GM20431 (cell line): ENCODE data around the gene MBNL2.

ENCODE experiments used
- in situ Hi-C: fragments of 300-500 bp; cut with MseI, MboI; formaldehyde crosslinking; loops from one replicate; pipeline ENCODE4 v1.15.0; 2020; ENCODE audit warnings: low sequenced_read_pairs; ENCODE audit not compliant: unreplicated experiment

The MBNL2 gene

GRCh38 chr13:97317933-97318332 is 95.8 kb downstream of the MBNL2 start:
- in situ Hi-C loops = no loop called here

DNA sequence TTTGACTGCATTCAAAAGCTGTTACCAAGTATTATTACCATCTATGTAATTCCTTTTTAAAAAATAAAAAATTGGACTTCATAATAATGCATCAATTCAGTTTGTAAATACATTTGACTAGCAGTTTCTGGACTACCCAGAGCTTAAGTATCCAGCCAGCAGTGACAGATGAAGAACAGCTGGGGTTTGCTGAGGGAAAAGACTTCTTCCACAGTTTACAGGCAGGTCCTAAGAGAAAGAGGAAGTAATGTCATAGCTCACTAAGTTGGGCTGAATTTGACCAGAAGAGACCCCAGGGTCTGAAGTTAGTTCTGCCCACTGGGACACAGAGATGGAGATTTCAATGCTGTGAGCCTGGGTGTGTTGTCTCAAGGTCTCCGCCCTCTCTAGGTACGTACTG is 96.4 kb downstream of the MBNL2 start:
- in situ Hi-C loops = no loop called here

- in situ Hi-C loops = no loop called here
Measured at GRCh38 chr13:97319113-97319720, 97.1 kb downstream of the MBNL2 start.

GRCh38 chr13:97321101-97321500 is 99.0 kb downstream of the MBNL2 start:
- in situ Hi-C loops = no loop called here

- in situ Hi-C loops = no loop called here
Measured at GRCh38 chr13:97321616-97322321, 99.6 kb downstream of the MBNL2 start.

DNA sequence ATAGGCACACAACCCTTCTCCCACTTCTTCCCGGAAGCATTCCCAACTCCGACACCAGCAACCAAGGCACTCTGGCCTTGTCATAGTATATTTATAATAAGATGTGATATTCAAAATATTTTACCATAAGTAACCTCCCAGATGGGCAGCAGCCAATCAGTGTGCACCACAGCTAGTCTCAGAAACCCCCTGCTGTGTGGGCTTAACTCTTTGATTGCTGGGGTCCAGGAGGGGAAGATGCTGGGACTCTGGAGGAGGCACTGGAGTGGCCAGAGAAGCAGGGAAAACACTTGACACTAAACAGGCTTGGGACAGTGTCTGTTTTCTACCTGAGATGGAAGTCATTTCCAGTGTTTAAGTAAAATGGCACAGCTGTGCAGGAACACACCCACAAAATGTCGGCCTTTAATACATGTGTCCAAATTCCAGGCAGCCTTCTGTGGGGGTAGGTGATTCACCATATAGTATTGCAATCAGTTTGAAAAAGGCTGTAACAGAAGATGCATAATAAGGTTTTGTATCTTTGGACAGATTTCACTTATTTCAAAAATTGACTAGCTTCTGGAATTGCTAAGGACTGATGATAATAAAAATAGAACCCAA is 100.7 kb downstream of the MBNL2 start:
- in situ Hi-C loops = no loop called here

DNA sequence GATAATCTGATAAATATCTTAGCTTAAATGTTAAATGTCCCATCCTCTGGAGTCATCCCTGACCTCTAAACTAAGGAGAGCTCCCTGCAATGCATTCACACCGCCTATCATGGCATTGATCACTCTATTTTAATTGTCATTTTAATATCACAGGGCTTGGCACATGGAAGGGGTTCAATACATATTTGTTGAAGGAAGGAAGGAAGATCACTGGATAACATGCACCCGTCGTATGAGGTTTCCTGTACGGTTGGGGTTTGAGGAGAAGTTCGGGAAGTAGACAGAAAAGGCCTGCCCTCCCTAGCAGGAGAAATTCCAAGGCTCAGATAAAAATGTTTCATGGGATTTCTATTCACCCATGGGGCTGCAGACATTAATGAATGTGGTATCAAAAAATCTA is 102.0 kb downstream of the MBNL2 start:
- in situ Hi-C loops = no loop called here

DNA sequence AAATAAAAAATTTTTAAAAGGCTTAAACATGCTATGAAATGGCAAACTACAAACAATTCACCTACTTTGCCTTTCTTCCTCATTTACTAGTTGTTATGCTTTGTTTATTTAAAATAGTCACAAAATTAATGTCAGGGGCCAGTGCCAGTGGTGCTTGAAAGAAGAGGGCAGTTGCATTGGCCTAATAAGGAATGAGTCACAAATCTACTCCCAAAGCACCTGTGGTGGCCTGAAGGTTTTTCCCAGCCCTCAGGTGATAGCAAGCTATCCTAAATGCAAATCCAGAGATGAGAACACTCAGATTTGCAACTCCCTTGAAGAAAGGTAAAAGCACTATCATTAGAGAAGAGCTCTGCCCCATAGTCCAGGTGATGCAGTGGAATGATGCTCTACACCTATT is 103.6 kb downstream of the MBNL2 start:
- in situ Hi-C loops = no loop called here

DNA sequence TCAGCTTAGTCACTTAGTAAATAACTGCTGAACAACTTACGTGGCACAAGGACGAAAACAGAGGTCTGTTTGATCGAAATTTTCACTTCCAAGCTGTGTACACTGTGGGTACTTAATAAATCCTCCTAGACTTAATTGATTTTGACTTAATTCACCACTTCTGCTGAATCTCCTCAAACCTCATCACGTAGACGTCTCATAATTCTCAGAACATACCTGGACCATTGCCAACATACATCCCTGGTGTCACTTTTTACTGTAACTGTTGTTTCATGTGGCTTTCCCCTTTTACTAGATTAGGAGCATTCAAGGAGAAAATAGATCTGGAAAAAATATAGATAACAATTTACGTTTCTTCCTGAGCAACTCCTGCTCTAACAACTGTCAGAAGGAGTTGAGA is 105.0 kb downstream of the MBNL2 start:
- in situ Hi-C loops = no loop called here

GRCh38 chr13:97327506-97328221 is 105.5 kb downstream of the MBNL2 start:
- in situ Hi-C loops = no loop called here

DNA sequence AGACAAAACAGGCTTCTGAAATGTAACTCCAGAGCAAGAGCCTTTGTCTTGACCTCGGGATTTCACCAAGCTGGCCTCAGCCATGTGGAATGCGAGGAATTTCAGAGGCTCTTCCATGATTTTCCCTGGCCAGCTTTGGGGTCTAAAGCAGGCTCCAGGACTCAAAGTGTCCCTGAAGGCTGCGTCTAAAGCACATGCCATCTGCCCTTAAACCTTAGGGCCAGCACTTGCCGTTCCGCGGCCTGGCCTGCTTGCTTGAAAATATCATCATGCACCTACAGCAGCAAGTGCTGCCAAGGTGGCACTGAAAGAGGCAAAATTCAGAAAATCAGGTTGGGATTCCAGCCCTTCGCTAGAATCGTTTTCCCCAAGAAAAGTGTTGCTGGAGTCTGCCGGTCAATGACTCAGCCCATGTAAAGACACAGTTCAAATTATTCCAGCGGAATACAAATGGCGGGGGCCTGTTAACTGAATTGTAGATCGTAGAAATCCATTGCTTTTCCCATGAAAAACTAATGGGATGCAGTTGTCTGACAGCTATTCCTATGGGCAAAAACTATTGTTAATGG is 106.2 kb downstream of the MBNL2 start:
- in situ Hi-C loops = no loop called here

GRCh38 chr13:97329331-97329730 is 107.2 kb downstream of the MBNL2 start:
- in situ Hi-C loops = no loop called here

GRCh38 chr13:97330448-97330847 is 108.3 kb downstream of the MBNL2 start:
- in situ Hi-C loops = no loop called here

GRCh38 chr13:97332742-97333141 is 110.6 kb downstream of the MBNL2 start:
- in situ Hi-C loops = no loop called here

GRCh38 chr13:97333983-97334382 is 111.8 kb downstream of the MBNL2 start:
- in situ Hi-C loops = no loop called here

DNA sequence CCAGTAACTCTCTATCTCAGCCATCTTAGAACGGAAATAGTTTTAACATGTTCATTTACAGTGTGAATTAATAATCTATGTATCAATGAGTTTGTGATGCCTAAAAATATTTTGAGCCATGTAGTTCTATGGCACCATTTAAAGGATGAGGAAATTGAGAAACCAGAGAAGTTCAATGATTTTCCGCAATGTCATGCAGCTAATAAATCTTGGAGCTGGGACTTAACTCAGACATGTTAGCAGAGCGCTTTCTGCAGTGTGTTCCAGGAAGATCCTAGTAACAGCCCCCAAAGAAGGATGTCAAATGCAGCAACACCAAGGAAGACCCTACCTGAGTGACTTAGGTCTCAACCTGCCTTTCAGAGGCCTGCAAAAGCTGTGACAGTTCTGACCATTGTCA is 112.6 kb downstream of the MBNL2 start:
- in situ Hi-C loops = no loop called here

GRCh38 chr13:97335488-97336134 is 113.5 kb downstream of the MBNL2 start:
- in situ Hi-C loops = no loop called here

GRCh38 chr13:97337985-97338499 is 115.9 kb downstream of the MBNL2 start:
- in situ Hi-C loops = no loop called here

DNA sequence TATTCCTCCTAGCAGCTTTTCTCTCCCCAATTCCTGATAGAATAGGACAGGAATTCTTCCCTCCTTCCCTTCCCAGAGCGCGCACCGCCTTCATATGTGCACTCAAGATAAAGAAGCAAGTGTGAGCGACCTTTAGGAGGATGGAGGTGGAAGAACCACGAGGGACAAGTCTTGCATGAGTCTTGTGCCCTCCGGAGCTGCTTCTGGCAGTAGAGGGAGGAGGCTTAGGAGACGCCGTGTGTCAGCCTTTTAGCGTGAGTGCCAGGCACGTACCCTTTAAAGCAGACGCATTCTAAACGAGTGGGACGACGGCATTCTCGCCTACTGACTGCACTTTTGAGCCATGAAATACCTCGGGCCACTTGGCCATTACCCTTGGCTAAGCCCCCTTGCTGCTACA is 116.4 kb downstream of the MBNL2 start:
- in situ Hi-C loops = no loop called here
